ENCODE data around the gene PLEKHN1.

The PLEKHN1 gene

DNA sequence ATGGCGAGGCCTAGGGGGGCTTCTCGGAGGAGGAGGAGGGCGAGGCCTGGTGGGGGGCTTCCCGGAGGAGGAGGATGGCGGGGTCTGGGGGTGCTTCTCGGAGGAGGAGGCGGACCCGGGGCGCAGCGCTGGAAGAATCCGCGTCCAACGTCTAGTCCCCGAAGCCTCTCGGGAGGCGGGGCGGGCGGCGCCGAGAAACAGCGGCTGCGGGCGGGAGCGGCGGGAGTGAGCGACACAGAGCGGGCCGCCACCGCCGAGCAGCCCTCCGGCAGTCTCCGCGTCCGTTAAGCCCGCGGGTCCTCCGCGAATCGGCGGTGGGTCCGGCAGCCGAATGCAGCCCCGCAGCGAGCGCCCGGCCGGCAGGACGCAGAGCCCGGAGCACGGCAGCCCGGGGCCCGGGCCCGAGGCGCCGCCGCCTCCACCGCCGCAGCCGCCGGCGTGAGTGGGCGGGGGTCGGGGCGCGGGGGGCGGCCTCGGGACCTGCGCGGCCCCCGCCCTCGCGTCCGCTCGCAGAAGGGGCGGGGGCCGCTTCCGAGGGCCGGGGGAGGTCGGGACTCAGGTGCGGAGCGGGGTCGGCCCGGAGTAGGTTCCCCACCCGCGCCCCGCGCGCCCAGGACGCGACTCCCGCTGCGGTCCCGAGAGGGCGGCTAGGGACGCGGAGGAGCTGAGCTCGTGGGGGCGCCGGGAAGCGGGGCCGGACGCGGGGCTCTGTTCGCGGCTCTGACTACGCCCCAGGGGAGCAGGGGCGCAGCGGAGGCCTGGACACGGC, 5.7 kb upstream of the PLEKHN1 start, which contains the start of gene KLHL17:
KLHL17 (plus strand) TSS at position 222 of the 769 bp plus-strand sequence; CDS start at position 332, 110 bp downstream.
- DNase-seq (ENCODE audit: low read depth in 2 of 2) = peak; percentile 68 to 81

GRCh38 chr1:961132-961669, 5.1 kb upstream of the PLEKHN1 start:
- no peak for DNase-seq (ENCODE audit: low read depth in 2 of 2)

- no peak for DNase-seq (ENCODE audit: low read depth in 2 of 2)
These were observed 3.6 kb upstream of the PLEKHN1 start for GRCh38 chr1:962381-963300.

GRCh38 chr1:963301-963651, 3.0 kb upstream of the PLEKHN1 start:
- no peak for DNase-seq (ENCODE audit: low read depth in 2 of 2)

GRCh38 chr1:963746-964525, 2.3 kb upstream of the PLEKHN1 start:
- no peak for DNase-seq (ENCODE audit: low read depth in 2 of 2)

- DNase-seq (ENCODE audit: low read depth in 2 of 2) = no peak
These were observed 1.4 kb upstream of the PLEKHN1 start for GRCh38 chr1:964691-965525.

- no peak for DNase-seq (ENCODE audit: low read depth in 2 of 2)
These were observed 652 bp upstream of the PLEKHN1 start for GRCh38 chr1:965526-966134.

DNA sequence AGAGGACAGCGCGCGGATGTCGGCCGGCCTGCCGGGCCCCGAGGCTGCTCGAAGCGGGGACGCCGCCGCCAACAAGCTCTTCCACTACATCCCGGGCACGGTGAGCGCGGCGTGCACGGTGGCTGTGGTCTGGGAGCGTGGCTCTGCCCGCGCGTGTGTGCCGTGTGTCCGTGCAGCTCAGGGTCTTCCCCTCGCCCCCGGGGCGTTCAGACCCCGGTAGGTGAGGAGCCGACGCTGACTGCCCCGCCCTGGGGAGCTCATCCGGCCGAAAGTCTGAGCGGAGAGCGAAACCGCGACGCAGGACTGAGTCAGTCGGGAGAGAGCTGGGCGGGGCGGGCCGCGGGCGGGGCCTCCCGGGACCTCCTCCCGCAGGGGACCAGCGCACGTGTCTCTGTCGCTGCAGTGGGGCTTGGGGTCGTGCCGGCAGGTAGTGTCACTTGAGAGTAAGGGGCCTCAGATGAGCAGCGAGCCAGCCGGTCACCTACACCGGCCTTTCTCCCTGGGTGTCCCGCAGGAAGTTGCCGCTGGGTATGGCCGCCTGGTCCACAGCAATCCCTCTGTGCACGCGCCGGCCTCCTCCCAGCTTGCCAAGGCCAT, 520 bp downstream of the PLEKHN1 start:
- peak; percentile 63 to 83 for DNase-seq (ENCODE audit: low read depth in 2 of 2)

DNA sequence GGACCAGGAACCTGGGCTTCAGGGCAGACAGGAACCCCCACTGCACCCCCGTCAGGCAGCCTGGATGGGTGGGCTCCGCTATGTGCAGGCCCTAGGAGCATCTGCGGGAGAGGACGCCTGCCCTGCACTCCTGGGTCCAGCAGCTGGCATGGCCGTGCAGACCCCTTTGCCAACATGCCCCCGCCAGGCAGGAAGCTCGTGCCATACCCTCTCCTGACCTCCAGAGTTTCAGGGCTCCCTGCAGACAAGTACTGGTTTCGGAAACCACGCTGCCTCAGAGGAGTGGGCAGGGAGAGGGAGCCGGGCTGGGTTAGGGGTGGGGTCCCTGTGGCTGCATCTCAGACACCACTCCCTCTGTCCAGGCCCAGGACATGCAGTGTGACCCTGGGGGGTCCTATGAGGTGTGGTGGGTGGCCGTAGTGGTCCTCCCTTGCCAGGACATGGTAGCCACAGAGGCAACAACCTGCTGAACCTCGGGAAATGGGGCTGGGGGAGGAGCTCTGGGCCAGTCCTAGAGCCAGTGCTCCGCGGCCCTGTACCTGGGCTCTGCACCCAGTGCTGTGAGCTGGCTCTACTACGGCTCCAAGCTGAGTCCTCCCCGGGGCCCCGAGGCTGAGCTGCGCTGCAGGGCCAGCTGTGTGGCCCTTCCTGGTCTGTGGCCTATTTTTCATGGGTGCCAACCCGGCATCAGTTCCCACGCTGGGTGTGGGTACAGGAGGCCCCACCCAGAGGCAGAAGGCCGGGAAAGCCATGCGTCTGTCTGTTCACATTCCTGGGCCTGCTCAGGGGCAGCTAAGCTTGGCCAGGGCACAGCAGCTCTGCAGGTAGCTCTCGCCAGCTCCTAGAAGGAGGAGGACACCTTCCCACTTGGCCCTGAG, 1.4 kb downstream of the PLEKHN1 start:
- no peak for DNase-seq (ENCODE audit: low read depth in 2 of 2)

GRCh38 chr1:969260-969855, 3.1 kb downstream of the PLEKHN1 start:
- DNase-seq (ENCODE audit: low read depth in 2 of 2) = no peak

DNA sequence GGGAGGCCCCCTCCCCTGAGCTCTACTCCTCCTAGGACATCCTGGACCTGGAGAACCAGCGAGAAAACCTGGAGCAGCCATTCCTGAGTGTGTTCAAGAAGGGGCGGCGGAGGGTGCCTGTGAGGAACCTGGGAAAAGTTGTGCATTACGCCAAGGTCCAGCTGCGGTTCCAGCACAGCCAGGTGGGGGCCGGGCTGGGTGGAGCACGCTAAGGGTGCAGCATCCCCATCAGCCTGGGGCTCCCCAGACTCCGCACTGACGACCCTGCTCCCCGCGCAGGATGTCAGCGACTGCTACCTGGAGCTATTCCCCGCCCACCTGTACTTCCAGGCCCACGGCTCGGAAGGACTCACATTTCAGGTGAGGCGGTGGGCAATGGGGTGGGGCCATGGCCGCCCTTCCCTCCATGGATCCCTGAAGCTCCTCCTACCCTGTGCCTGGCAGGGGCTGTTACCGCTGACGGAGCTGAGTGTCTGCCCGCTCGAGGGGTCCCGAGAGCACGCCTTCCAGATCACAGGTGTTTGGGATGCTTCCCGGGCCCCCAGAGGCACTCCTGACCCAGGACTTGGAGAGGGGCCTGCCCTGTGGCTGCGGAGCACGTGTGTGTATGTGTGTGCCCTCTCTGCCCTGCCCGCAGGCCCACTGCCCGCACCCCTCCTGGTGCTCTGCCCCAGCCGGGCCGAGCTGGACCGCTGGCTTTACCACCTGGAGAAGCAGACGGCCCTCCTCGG, 4.1 kb downstream of the PLEKHN1 start:
- no peak for DNase-seq (ENCODE audit: low read depth in 2 of 2)

GRCh38 chr1:970973-971730, 4.9 kb downstream of the PLEKHN1 start:
- no peak for DNase-seq (ENCODE audit: low read depth in 2 of 2)

DNA sequence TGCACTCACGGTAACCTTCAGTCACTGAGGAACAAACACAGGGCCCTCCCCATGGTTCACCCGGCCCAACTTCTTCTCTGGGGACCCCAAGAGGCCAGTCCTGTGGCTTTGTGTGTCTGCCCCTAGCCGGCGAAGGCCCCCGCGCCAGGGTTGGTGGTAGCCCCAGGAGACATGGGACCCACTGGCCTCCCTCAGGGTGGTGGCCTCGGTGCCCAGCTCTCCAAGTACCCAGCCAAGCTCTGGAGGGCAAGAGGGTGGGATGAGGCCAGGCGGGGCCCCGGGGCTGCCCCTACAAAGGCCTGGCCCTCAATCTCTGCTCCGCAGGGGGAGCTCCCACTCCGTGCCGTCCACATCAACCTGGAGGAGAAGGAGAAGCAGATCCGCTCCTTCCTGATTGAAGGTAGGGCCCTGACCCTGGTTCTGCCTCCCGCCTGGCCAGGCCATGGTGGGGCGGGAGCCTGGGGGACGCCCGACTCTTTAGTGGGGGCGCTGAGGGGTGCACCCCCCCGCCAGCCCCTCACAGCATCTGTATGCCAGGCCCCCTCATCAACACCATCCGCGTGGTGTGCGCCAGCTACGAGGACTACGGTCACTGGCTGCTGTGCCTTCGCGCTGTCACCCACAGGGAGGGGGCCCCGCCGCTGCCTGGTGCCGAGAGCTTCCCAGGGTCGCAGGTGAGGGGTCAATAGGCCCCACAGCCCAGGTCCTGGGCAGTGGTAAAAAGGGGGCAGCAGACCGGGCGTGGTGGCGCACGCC, 5.6 kb downstream of the PLEKHN1 start:
- DNase-seq (ENCODE audit: low read depth in 2 of 2) = no peak

- DNase-seq (ENCODE audit: low read depth in 2 of 2) = no peak
These were observed 6.6 kb downstream of the PLEKHN1 start for GRCh38 chr1:972726-973458.

GRCh38 chr1:973459-974292, 7.4 kb downstream of the PLEKHN1 start:
- DNase-seq (ENCODE audit: low read depth in 2 of 2) = no peak
